ENCODE measurements around the gene PPARG. TPM values are rescaled to one million over a fixed set of nuclear protein-coding genes. Genes with fewer than 3 reads are reported as not detected.

PPARG gene
- polyA plus RNA-seq, 1 of the 3 experiments (the other 2 are of a cell fraction) = 2.8 TPM

DNA sequence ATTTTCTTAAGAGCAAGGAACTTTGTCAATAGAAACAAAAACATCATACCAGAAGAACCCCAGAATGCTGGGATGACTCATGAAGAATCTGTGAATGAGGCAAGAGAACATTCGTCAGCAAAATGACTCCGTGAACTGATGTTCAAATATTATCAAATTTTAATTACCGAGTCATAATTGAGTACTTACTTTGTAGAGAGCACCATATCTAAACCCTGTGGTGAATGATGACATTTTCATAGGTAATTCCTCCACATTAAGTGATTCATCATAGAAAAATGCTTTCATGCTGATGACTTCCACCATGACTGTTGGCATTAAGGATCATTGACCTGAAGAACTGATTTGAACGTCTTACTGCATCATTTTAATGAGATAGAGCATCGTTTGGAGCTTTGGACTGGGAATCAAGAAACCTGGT, 56.3 kb downstream of the PPARG start:
- CTCF ChIA-PET = no interaction called here
- H3K27ac ChIP-seq (ENCODE audit: low read depth in 2 of 2, low read length in 1 of 2) = no peak overlapping the region
- H4K20me1 ChIP-seq (ENCODE audit: insufficient read depth) = no peaks in the 10 kb centered on the region
- H3F3A ChIP-seq (replicated peaks; ENCODE audit: insufficient read depth) = no peaks in the 10 kb centered on the region
- no peaks in the 10 kb centered on the region for H3K79me2 ChIP-seq (ENCODE audit: insufficient read depth)
- no peak for DNase-seq
- no peaks in the 10 kb centered on the region for H3K27me3 ChIP-seq (ENCODE audit: insufficient read depth)
- no peaks in the 10 kb centered on the region for H3K9me2 ChIP-seq
- WGBS (ENCODE audit: low lambda C conversion rate) = 65% methylated on average over 5 of the region's 5 CpGs
- H3K9me3 ChIP-seq = no peaks in the 10 kb centered on the region
- no peak overlapping the region for H3K4me3 ChIP-seq (ENCODE audit: low read depth in 2 of 2, low read length in 1 of 2)
- H3K4me1 ChIP-seq (ENCODE audit: control insufficient read depth in 1 of 2, insufficient read depth in 2 of 2, low read depth in 1 of 2, low read length in 1 of 2) = peaks cover 0 to 4% of the 10 kb centered on the region in 2 experiments; a peak in 3 of 4 replicates
- H2AFZ ChIP-seq (ENCODE audit: low read depth) = no peak overlapping the region
- TF ChIP-seq, protein P1, sequence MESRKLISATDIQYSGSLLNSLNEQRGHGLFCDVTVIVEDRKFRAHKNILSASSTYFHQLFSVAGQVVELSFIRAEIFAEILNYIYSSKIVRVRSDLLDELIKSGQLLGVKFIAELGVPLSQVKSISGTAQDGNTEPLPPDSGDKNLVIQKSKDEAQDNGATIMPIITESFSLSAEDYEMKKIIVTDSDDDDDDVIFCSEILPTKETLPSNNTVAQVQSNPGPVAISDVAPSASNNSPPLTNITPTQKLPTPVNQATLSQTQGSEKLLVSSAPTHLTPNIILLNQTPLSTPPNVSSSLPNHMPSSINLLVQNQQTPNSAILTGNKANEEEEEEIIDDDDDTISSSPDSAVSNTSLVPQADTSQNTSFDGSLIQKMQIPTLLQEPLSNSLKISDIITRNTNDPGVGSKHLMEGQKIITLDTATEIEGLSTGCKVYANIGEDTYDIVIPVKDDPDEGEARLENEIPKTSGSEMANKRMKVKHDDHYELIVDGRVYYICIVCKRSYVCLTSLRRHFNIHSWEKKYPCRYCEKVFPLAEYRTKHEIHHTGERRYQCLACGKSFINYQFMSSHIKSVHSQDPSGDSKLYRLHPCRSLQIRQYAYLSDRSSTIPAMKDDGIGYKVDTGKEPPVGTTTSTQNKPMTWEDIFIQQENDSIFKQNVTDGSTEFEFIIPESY (IDR thresholded peaks at IDR 0.05; ENCODE audit: borderline replicate concordance, low read depth) = no peak
- TF ChIP-seq, protein P2, sequence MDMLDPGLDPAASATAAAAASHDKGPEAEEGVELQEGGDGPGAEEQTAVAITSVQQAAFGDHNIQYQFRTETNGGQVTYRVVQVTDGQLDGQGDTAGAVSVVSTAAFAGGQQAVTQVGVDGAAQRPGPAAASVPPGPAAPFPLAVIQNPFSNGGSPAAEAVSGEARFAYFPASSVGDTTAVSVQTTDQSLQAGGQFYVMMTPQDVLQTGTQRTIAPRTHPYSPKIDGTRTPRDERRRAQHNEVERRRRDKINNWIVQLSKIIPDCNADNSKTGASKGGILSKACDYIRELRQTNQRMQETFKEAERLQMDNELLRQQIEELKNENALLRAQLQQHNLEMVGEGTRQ (IDR thresholded peaks at IDR 0.05; ENCODE audit: borderline replicate concordance, low read depth, low read length) = no peak
- no peak for TF ChIP-seq YY1 (IDR thresholded peaks at IDR 0.05; ENCODE audit: low read depth)
- TF ChIP-seq FOSL2 (IDR thresholded peaks at IDR 0.05; ENCODE audit: borderline replicate concordance, low read depth) = no peak
- TF ChIP-seq FOXJ3 (CRISPR knock-in tag; IDR thresholded peaks at IDR 0.05) = no peak
- TF ChIP-seq TCF12 (IDR thresholded peaks at IDR 0.05) = no peak
- no peak for TF ChIP-seq RFX5 (IDR thresholded peaks at IDR 0.05; ENCODE audit: low read length)
- TF ChIP-seq EZH2phosphoT487 (IDR thresholded peaks at IDR 0.05; ENCODE audit: borderline replicate concordance, low read depth) = no peak
- TF ChIP-seq, protein P3, sequence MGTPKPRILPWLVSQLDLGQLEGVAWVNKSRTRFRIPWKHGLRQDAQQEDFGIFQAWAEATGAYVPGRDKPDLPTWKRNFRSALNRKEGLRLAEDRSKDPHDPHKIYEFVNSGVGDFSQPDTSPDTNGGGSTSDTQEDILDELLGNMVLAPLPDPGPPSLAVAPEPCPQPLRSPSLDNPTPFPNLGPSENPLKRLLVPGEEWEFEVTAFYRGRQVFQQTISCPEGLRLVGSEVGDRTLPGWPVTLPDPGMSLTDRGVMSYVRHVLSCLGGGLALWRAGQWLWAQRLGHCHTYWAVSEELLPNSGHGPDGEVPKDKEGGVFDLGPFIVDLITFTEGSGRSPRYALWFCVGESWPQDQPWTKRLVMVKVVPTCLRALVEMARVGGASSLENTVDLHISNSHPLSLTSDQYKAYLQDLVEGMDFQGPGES (IDR thresholded peaks at IDR 0.05; ENCODE audit: low read depth, low read length) = no peak
- TF ChIP-seq NFIC (IDR thresholded peaks at IDR 0.05; ENCODE audit: borderline replicate concordance) = no peak
- no peak for TF ChIP-seq JUND (IDR thresholded peaks at IDR 0.05)
- no peak for TF ChIP-seq GATA2 (CRISPR knock-in tag; IDR thresholded peaks at IDR 0.05)
- TF ChIP-seq SIN3A (IDR thresholded peaks at IDR 0.05; ENCODE audit: borderline replicate concordance, low read depth, low read length) = no peak
- TF ChIP-seq TEAD4 (IDR thresholded peaks at IDR 0.05; ENCODE audit: borderline replicate concordance, insufficient read depth) = no peak
- TF ChIP-seq, protein P4, sequence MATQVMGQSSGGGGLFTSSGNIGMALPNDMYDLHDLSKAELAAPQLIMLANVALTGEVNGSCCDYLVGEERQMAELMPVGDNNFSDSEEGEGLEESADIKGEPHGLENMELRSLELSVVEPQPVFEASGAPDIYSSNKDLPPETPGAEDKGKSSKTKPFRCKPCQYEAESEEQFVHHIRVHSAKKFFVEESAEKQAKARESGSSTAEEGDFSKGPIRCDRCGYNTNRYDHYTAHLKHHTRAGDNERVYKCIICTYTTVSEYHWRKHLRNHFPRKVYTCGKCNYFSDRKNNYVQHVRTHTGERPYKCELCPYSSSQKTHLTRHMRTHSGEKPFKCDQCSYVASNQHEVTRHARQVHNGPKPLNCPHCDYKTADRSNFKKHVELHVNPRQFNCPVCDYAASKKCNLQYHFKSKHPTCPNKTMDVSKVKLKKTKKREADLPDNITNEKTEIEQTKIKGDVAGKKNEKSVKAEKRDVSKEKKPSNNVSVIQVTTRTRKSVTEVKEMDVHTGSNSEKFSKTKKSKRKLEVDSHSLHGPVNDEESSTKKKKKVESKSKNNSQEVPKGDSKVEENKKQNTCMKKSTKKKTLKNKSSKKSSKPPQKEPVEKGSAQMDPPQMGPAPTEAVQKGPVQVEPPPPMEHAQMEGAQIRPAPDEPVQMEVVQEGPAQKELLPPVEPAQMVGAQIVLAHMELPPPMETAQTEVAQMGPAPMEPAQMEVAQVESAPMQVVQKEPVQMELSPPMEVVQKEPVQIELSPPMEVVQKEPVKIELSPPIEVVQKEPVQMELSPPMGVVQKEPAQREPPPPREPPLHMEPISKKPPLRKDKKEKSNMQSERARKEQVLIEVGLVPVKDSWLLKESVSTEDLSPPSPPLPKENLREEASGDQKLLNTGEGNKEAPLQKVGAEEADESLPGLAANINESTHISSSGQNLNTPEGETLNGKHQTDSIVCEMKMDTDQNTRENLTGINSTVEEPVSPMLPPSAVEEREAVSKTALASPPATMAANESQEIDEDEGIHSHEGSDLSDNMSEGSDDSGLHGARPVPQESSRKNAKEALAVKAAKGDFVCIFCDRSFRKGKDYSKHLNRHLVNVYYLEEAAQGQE (IDR thresholded peaks at IDR 0.05; ENCODE audit: low read depth, low read length) = no peak
- no peak for TF ChIP-seq EP300 (IDR thresholded peaks at IDR 0.05; ENCODE audit: borderline replicate concordance in 1 of 2, low read depth in 1 of 2, low read length in 1 of 2)
- TF ChIP-seq GABPA (IDR thresholded peaks at IDR 0.05; ENCODE audit: low read depth) = no peak
- H3K9ac ChIP-seq = no peak overlapping the region
- POLR2A ChIA-PET = no interaction called here
- no peaks in the 10 kb centered on the region for H3K36me3 ChIP-seq (replicated peaks in 1 of 2; ENCODE audit: control insufficient read depth in 1 of 2, insufficient read depth in 2 of 2, low read length in 1 of 2)
- H3K4me2 ChIP-seq = no peak overlapping the region

All from SK-N-SH (cell line).